ENCODE data around the gene LAMC2.

LAMC2 gene

GRCh38 chr1:183285256-183285655 is 99.2 kb downstream of the LAMC2 start:
- H3K27me3 ChIP-seq (ENCODE audit: insufficient read depth, low read depth) = no peaks in the 10 kb centered on the region
- TF ChIP-seq, protein P1, sequence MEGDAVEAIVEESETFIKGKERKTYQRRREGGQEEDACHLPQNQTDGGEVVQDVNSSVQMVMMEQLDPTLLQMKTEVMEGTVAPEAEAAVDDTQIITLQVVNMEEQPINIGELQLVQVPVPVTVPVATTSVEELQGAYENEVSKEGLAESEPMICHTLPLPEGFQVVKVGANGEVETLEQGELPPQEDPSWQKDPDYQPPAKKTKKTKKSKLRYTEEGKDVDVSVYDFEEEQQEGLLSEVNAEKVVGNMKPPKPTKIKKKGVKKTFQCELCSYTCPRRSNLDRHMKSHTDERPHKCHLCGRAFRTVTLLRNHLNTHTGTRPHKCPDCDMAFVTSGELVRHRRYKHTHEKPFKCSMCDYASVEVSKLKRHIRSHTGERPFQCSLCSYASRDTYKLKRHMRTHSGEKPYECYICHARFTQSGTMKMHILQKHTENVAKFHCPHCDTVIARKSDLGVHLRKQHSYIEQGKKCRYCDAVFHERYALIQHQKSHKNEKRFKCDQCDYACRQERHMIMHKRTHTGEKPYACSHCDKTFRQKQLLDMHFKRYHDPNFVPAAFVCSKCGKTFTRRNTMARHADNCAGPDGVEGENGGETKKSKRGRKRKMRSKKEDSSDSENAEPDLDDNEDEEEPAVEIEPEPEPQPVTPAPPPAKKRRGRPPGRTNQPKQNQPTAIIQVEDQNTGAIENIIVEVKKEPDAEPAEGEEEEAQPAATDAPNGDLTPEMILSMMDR (conservative IDR thresholded peaks at IDR 0.05; ENCODE audit: low read depth, low read length) = no peak
- H2AFZ ChIP-seq (ENCODE audit: low read depth) = no peak overlapping the region
- H3K4me3 ChIP-seq (IDR thresholded peaks at IDR 0.05; ENCODE audit: insufficient read depth, low read depth, low read length) = no peak overlapping the region
- H3K9ac ChIP-seq = no peak overlapping the region
- H3K4me2 ChIP-seq = no peak overlapping the region
- H3K27ac ChIP-seq = no peak overlapping the region
- H4K20me1 ChIP-seq (ENCODE audit: insufficient read depth) = no peaks in the 10 kb centered on the region
- no peaks in the 10 kb centered on the region for H3K36me3 ChIP-seq (ENCODE audit: insufficient read depth)
- no peaks in the 10 kb centered on the region for H3K4me1 ChIP-seq (ENCODE audit: low read depth, poor library complexity, severe bottlenecking)
- no peaks in the 10 kb centered on the region for H3K79me2 ChIP-seq (ENCODE audit: insufficient read depth, low read depth)

DNA sequence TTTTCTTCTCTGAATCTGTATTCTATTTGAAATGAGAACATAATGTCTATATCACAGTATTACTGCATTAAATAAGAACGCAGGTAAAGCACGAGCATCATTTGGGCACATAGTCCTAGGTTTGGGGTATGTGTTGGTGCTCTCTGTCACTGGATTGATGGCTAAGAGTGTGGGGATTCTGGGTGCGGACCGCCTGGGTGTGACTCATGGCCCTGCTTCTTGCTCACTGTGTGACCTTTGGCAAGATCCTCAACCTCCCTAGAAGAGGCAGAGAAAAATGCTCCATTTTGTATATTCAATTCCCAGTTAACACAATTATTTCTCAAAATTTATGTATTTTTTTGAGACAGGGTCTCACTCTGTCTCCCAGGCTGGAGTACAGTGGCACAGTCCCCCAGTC is 99.7 kb downstream of the LAMC2 start:
- Histone ChIP-seq H2AFZ (ENCODE audit: low read depth) (no peak overlapping the region), H3K27me3 (ENCODE audit: insufficient read depth, low read depth) (no peaks in the 10 kb centered on the region)

GRCh38 chr1:183287191-183287675 is 101.2 kb downstream of the LAMC2 start:
- Histone ChIP-seq H2AFZ (ENCODE audit: low read depth) (no peak overlapping the region), H3K4me3 (IDR thresholded peaks at IDR 0.05; ENCODE audit: insufficient read depth, low read depth, low read length) (no peak overlapping the region), H3K9ac (no peak overlapping the region), H4K20me1 (ENCODE audit: insufficient read depth) (no peaks in the 10 kb centered on the region), H3K4me1 (ENCODE audit: low read depth, poor library complexity, severe bottlenecking) (no peaks in the 10 kb centered on the region), H3K4me2 (no peak overlapping the region), H3K27me3 (ENCODE audit: insufficient read depth, low read depth) (no peaks in the 10 kb centered on the region), H3K36me3 (ENCODE audit: insufficient read depth) (no peaks in the 10 kb centered on the region), H3K27ac (no peak overlapping the region), H3K79me2 (ENCODE audit: insufficient read depth, low read depth) (no peaks in the 10 kb centered on the region)
- TF ChIP-seq, protein P1 (conservative IDR thresholded peaks at IDR 0.05; ENCODE audit: low read depth, low read length) = no peak

More for the DNA sequence above, 99.7 kb downstream of the LAMC2 start:
- Histone ChIP-seq H3K9ac (no peak overlapping the region), H3K36me3 (ENCODE audit: insufficient read depth) (no peaks in the 10 kb centered on the region), H4K20me1 (ENCODE audit: insufficient read depth) (no peaks in the 10 kb centered on the region), H3K79me2 (ENCODE audit: insufficient read depth, low read depth) (no peaks in the 10 kb centered on the region), H3K4me1 (ENCODE audit: low read depth, poor library complexity, severe bottlenecking) (no peaks in the 10 kb centered on the region), H3K4me3 (IDR thresholded peaks at IDR 0.05; ENCODE audit: insufficient read depth, low read depth, low read length) (no peak overlapping the region), H3K4me2 (no peak overlapping the region), H3K27ac (no peak overlapping the region)
- TF ChIP-seq, protein P1 (conservative IDR thresholded peaks at IDR 0.05; ENCODE audit: low read depth, low read length) = no peak

GRCh38 chr1:183288583-183288982 is 102.5 kb downstream of the LAMC2 start:
- TF ChIP-seq, protein P1 (conservative IDR thresholded peaks at IDR 0.05; ENCODE audit: low read depth, low read length) = no peak
- no peak overlapping the region for H3K4me3 ChIP-seq (IDR thresholded peaks at IDR 0.05; ENCODE audit: insufficient read depth, low read depth, low read length)
- H2AFZ ChIP-seq (ENCODE audit: low read depth) = no peak overlapping the region
- no peaks in the 10 kb centered on the region for H3K36me3 ChIP-seq (ENCODE audit: insufficient read depth)
- H4K20me1 ChIP-seq (ENCODE audit: insufficient read depth) = no peaks in the 10 kb centered on the region
- H3K27me3 ChIP-seq (ENCODE audit: insufficient read depth, low read depth) = no peaks in the 10 kb centered on the region
- H3K27ac ChIP-seq = no peak overlapping the region
- no peaks in the 10 kb centered on the region for H3K4me1 ChIP-seq (ENCODE audit: low read depth, poor library complexity, severe bottlenecking)
- H3K4me2 ChIP-seq = no peak overlapping the region
- H3K79me2 ChIP-seq (ENCODE audit: insufficient read depth, low read depth) = no peaks in the 10 kb centered on the region
- no peak overlapping the region for H3K9ac ChIP-seq

All from KMS-11 (cell line).